ENCODE data around the gene MRPL30.

MRPL30 gene

GRCh38 chr2:99150706-99151105 lies 30.3 kb upstream of the MRPL30 start:
- no peak overlapping the region for H3K4me3 ChIP-seq (ENCODE audit: low read depth, low read length)
- TF ChIP-seq CTCF (conservative IDR thresholded peaks at IDR 0.05; ENCODE audit: low read depth, low read length) = no peak
- no peak for DNase-seq (ENCODE audit: low read depth)

- no peak for TF ChIP-seq CTCF (conservative IDR thresholded peaks at IDR 0.05; ENCODE audit: low read depth, low read length)
- H3K4me3 ChIP-seq (ENCODE audit: low read depth, low read length) = no peak overlapping the region
- no peak for DNase-seq (ENCODE audit: low read depth)
Measured at GRCh38 chr2:99152199-99152895, 28.6 kb upstream of the MRPL30 start.

- peak overlapping the region; percentile 87 for H3K4me3 ChIP-seq (ENCODE audit: low read depth, low read length)
- peak; percentile 12 for DNase-seq (ENCODE audit: low read depth)
- TF ChIP-seq CTCF (conservative IDR thresholded peaks at IDR 0.05; ENCODE audit: low read depth, low read length) = no peak
Measured at GRCh38 chr2:99153921-99154604, 26.9 kb upstream of the MRPL30 start.

GRCh38 chr2:99154643-99155536 lies 26.1 kb upstream of the MRPL30 start, which contains the start of the genes LIPT1 and TSGA10:
Gene LIPT1, plus strand, starts transcription at chr2:99154967. Its CDS starts 6,991 bp downstream, at chr2:99161958.
Gene TSGA10, minus strand, starts transcription at chr2:99154942. Its CDS starts 45,503 bp downstream, at chr2:99109439.
- H3K4me3 ChIP-seq (ENCODE audit: low read depth, low read length) = peak within 1 kb of the TSS; percentile 87
- peak; percentile 11 for TF ChIP-seq CTCF (conservative IDR thresholded peaks at IDR 0.05; ENCODE audit: low read depth, low read length)
- DNase-seq (ENCODE audit: low read depth) = peak; percentile 91

GRCh38 chr2:99156891-99157290 lies 24.1 kb upstream of the MRPL30 start:
- no peak for DNase-seq (ENCODE audit: low read depth)
- no peak for TF ChIP-seq CTCF (conservative IDR thresholded peaks at IDR 0.05; ENCODE audit: low read depth, low read length)
- no peak overlapping the region for H3K4me3 ChIP-seq (ENCODE audit: low read depth, low read length)

GRCh38 chr2:99158599-99158998 lies 22.4 kb upstream of the MRPL30 start:
- no peak for DNase-seq (ENCODE audit: low read depth)
- TF ChIP-seq CTCF (conservative IDR thresholded peaks at IDR 0.05; ENCODE audit: low read depth, low read length) = no peak

More at GRCh38 chr2:99158599-99158998, 22.4 kb upstream of the MRPL30 start:
- H3K4me3 ChIP-seq (ENCODE audit: low read depth, low read length) = no peak overlapping the region
